ENCODE measurements around the gene CEP128.

Gene CEP128

GRCh38 chr14:80536456-80536855, 405.1 kb downstream of the CEP128 start:
- no peak for DNase-seq

- peak; percentile 89 for DNase-seq
These were observed 406.4 kb downstream of the CEP128 start for GRCh38 chr14:80535171-80535570.

GRCh38 chr14:80523518-80524117, 417.9 kb downstream of the CEP128 start:
- DNase-seq = no peak

GRCh38 chr14:80522936-80523335, 418.6 kb downstream of the CEP128 start:
- no peak for DNase-seq

- DNase-seq = no peak
These were observed 419.1 kb downstream of the CEP128 start for GRCh38 chr14:80522411-80522810.

- DNase-seq = no peak
These were observed 420.1 kb downstream of the CEP128 start for GRCh38 chr14:80521456-80521855.

- DNase-seq = no peak
These were observed 422.5 kb downstream of the CEP128 start for GRCh38 chr14:80519002-80519401.

GRCh38 chr14:80518173-80518572, 423.4 kb downstream of the CEP128 start:
- no peak for DNase-seq

GRCh38 chr14:80507292-80507869, 434.2 kb downstream of the CEP128 start:
- DNase-seq = no peak

GRCh38 chr14:80504781-80505180, 436.8 kb downstream of the CEP128 start:
- DNase-seq = no peak

GRCh38 chr14:80498533-80498932, 443.0 kb downstream of the CEP128 start:
- DNase-seq = no peak

GRCh38 chr14:80496090-80496489, 445.4 kb downstream of the CEP128 start:
- no peak for DNase-seq

- DNase-seq = no peak
These were observed 446.8 kb downstream of the CEP128 start for GRCh38 chr14:80494769-80495168.

GRCh38 chr14:80493620-80494019, 447.9 kb downstream of the CEP128 start:
- no peak for DNase-seq

GRCh38 chr14:80491650-80492049, 449.9 kb downstream of the CEP128 start:
- DNase-seq = no peak

- DNase-seq = no peak
These were observed 450.4 kb downstream of the CEP128 start for GRCh38 chr14:80491131-80491530.

- no peak for DNase-seq
These were observed 452.0 kb downstream of the CEP128 start for GRCh38 chr14:80489513-80489912.

GRCh38 chr14:80485764-80486163, 455.8 kb downstream of the CEP128 start:
- no peak for DNase-seq

GRCh38 chr14:80483331-80483730, 458.2 kb downstream of the CEP128 start:
- no peak for DNase-seq

- no peak for DNase-seq
These were observed 464.0 kb downstream of the CEP128 start for GRCh38 chr14:80477388-80478160.

GRCh38 chr14:80475074-80475473, 466.5 kb downstream of the CEP128 start:
- no peak for DNase-seq

- no peak for DNase-seq
These were observed 473.0 kb downstream of the CEP128 start for GRCh38 chr14:80468331-80469122.

GRCh38 chr14:80465546-80466220, 475.9 kb downstream of the CEP128 start:
- no peak for DNase-seq

Measured in NCI-H1048 (cell line).